GM12874 (cell line): ENCODE data around the gene TYSND1.

ENCODE experiments used
- CTCF ChIP-seq: IDR thresholded peaks from 2 replicates; pipeline ENCODE4 v1.5.1; 2011; ENCODE audit warnings: low read depth, mild to moderate bottlenecking, control low read depth, low read length, moderate library complexity; ENCODE audit not compliant: insufficient read depth

The TYSND1 gene

GRCh38 chr10:70090013-70090412 lies 56.5 kb downstream of the TYSND1 start:
- no peak for TF ChIP-seq CTCF

- no peak for TF ChIP-seq CTCF
Observed at GRCh38 chr10:70088308-70088698, 58.2 kb downstream of the TYSND1 start.
